NCI-H1694 treated with DMSO at 0.1 percent for 48 hours (cell line): ENCODE data around the gene CTXN1.

ENCODE experiments used
- DNase-seq: peaks from one replicate; lab custom pipeline; 2025; lab: John Stamatoyannopoulos, UW

CTXN1 gene

GRCh38 chr19:7914099-7914498, 11.8 kb downstream of the CTXN1 start:
- DNase-seq: no peak

DNA sequence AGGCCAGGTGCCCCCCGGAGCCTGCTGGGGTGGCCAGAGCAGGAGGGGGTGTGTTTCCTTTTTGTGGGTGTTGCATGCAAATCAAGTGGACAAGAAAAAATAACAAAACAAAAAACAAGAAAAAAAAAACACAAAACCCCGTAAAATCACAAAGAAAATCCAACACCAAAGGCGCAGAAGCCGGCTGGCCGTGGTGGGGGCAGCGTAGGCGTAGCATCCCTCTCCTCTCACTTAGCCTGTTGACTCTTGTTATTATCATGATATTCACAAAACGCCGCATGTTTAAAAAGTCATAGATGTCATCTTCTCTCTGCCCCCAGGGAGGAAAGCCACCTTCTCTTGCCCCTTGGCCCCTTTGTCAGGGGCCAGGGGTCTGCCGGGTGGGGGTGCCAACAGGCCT, 12.3 kb downstream of the CTXN1 start:
- no peak for DNase-seq

- DNase-seq: no peak
Observed at GRCh38 chr19:7912697-7913564, 13.0 kb downstream of the CTXN1 start.

DNA sequence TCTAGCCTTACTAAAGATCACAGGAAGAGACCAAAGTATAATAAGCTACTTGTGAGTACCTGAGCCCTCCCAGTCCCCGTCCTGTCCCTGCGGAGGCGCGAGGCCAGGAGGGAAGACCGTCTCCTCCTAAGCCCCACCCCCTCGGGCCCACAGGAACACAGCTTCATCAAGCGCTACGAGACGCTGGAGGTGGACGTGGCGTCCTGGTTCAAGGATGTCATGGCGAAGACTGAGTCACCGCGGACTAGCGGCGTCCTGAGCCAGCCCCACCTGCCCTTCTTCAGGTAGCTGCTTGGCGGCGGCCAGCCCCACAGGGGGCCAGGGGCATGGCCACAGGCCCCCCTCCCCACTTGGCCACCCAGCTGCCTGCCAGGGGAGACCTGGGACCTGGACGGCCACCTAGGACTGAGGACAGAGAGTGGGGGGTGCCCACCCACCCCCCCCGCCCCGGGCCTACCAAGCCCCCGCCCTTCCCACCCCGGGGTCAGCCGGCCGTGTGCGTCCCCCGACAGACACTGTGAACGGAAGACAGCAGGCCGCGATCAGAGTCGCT, 13.7 kb downstream of the CTXN1 start:
- no peak for DNase-seq

DNA sequence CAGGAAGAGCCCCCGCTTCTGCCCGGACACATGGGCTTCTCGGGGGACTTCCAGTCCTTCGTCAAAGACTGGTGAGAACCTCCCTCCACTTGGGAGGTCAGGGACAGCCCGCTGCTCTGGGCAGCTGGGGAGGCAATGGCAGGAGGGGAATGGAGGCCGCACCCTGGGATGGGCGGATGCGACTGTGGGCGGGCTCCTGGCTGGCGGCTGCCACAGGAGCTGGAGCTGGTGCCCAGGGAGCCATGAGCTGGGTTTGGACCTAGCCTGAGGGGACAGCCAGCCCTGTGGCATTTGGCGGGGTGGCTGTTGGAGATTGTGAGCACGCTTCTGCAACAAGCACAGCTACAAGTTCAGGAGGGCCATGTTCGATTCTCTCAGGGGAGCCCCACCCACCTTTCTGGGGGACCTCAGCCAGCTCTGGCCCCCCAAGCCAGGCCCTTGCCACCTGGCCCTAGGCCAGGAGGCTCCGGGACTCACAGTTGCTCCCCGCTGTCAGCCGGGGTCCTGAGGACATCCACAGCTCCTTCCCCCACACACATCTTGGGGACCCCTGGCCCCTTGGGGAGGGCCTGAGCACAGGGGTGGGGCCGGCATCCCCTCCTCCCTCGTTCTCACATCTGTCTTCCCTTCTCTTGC, 14.3 kb downstream of the CTXN1 start:
- DNase-seq: no peak

- DNase-seq: no peak
Observed at GRCh38 chr19:7910321-7911161, 15.4 kb downstream of the CTXN1 start.

GRCh38 chr19:7909471-7910067, 16.4 kb downstream of the CTXN1 start:
- no peak for DNase-seq

DNA sequence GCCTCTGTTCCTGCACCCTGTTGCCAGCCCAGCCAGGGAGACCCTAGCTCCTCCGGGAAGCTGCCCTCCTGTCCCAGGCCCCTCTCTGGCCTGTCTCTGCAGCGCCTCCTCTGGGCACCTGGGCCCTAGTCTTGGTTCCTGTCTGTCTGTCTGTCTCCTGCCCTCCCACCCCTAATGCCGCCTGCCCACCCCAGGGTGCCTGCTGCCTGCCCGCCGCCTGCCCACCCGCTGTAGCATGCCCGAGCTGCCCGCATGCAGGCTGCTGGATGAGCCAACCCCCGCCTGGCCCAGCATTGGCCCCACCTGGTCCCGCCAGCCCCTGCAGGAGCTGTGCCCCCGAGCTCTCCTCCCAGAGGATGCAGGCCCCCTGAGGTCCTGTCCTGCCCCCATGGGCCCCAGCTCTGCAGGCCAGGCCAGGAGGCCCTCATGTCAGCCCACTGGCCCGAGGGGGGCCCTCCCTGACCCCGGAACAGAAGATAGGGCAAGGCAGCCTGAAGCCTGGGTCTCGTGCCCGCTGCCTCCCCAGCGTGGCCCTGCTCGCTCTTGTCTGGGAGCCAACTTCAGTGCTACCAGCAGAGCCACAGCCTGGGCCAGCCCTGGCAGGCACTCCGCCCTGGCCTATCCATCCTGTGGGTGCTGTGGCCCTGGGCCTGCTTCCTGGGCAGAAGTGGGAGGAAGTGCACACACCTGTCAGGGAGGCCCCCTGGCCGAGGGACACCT, 17.0 kb downstream of the CTXN1 start:
- DNase-seq: no peak

DNA sequence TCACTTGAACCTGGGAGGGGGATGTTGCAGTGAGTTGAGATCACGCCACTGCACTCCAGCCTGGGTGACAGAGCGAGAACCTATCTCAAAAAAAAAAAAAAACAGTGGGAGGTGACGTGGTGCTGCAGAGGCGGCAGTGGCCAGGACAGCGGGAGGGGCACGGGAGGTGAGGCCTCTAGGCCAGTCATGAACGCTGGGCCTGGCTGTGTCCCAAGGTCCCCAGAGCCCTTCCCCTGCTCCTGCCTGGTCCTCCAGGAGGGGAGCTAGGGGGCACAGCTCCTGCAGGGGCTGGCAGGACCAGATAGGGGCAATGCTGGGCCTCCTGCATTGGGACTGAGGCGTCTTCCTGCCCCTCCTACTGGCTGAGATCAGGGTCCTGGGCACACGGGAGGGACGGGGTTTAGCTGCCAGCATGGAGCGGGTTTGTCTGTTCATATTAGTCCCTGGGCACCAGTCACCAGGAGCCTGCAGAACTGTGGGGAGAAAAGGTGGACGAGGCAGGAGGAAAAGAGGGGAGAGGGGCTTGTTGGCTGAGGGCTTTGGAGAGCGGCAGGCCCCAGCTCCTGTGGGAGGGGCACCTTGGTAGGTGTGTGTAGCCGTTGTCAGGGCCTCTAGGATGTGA, 17.7 kb downstream of the CTXN1 start:
- no peak for DNase-seq

DNA sequence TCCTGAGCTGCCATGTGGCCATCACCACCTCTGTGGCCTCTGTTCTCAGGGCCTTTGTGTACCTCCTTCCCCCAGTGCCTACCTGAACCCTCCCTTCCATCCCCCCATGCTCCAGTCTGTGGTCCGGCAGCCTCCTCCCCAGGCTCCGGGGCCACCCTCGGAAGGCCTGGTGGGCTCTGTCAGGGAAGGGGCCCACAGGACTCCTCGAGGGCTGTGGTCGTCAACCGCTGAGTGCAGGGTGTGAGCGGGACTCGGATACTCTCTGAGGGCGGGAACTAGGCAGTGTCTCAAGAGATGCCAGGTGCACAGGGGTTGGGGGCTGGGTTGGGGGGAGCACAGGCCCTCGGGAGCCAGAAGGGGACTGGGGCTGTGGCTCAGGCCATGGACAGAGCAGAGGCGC, 18.4 kb downstream of the CTXN1 start:
- no peak for DNase-seq

DNA sequence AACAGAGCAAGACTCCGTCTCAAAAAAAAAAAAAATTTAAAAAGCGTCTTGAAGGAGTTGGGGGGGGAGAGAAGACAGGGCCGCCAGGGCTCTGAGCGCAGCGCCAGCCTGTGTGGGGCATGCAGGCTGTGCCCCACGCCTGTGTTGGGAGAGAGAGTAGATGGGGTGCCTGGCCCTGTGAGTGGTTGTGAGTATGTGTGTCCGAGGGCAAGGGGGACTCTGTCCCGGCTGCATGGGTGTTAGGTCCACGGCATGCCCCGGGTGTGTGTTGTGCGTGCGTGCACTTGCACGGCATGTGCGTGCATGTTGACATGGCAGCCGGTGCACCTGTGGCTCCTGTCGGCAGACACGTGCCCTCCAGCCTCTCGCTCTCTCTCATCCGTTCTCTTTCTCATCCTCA, 18.8 kb downstream of the CTXN1 start:
- DNase-seq: no peak

GRCh38 chr19:7905859-7906258, 20.1 kb downstream of the CTXN1 start:
- no peak for DNase-seq

- no peak for DNase-seq
Observed at GRCh38 chr19:7905268-7905667, 20.7 kb downstream of the CTXN1 start.

DNA sequence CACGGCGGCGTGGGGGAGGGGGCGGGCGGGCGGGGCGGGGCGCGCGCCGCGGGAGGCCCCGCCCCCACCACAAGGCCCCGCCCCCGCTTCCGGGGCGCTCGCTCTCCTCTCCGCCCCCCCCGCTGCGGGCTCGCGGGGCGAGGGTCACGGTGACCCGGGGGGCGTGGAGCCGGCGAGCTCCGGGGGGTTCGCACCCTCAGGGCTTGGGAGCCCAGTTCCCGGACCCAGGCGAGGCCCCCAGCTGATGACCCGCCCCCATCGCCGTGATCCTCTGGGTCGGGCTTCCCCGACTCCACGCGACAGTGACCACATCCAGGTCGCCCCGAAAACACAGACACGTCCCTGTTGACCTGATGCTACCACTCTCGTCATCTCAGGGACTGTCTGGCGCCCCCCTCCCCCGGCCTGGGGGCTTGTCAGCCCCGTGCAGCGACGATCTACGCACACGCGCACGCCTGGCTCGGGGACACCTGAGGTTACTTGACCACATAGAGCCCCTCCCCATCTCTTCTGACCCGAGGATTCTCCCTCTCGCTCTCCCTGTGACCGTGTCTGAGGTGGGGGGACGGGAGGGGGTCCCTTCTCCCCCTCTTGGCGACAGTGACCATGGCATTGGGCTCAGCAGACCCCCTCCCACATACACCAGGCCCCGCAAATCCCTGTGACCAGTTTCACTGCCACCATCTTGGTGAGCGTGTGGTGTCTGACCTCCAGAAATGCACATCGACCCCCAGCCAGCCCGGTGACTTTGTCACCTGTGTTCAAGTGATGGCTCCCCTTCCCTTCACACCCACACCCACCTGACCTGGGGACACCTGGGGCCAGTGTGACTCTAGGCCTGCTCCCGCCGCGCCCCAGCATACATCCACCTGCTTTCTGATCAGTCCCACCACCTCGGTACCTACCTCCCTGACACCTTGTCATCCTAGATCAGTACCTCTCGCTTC, 21.6 kb downstream of the CTXN1 start:
- DNase-seq: no peak

GRCh38 chr19:7903244-7904073, 22.5 kb downstream of the CTXN1 start, which contains the start of gene MAP2K7:
MAP2K7 (plus strand) TSS chr19:7903877; CDS start chr19:7903945, 68 bp downstream.
- peak; percentile 94 for DNase-seq

GRCh38 chr19:7902796-7903243, 23.1 kb downstream of the CTXN1 start:
- DNase-seq: no peak

DNA sequence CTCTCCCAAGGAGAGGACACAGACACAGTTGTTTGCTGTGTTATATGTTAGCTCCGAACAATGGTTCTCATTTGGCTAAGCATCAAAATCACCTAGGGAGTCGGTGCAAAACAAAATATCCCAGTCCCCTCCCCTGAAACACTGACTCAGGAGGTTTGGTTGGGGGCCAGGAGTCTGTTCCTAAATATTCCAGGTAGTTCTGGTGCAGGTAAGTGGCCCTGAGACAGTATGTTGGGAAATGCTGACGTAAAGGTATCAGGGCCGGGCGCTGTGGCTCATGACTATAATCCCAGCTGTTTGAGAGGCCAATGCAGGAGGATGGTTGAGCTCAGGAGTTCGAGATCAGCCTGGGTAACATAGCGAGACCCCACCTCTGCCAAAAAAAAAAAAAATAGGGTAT, 24.6 kb downstream of the CTXN1 start:
- no peak for DNase-seq

GRCh38 chr19:7900931-7901330, 25.0 kb downstream of the CTXN1 start:
- no peak for DNase-seq
